NK-92 (cell line): ENCODE data around the gene FIG4.
"Not testable (repeated sequence)": the region's sequence is repeated elsewhere in the genome, so short reads cannot be mapped to it uniquely, and the experiment has no call there.

Experiments used
- DNase-seq: peaks from one replicate; lab custom pipeline; 2025; ENCODE audit not compliant: unreplicated experiment; lab: John Stamatoyannopoulos, UW

FIG4 gene

DNA sequence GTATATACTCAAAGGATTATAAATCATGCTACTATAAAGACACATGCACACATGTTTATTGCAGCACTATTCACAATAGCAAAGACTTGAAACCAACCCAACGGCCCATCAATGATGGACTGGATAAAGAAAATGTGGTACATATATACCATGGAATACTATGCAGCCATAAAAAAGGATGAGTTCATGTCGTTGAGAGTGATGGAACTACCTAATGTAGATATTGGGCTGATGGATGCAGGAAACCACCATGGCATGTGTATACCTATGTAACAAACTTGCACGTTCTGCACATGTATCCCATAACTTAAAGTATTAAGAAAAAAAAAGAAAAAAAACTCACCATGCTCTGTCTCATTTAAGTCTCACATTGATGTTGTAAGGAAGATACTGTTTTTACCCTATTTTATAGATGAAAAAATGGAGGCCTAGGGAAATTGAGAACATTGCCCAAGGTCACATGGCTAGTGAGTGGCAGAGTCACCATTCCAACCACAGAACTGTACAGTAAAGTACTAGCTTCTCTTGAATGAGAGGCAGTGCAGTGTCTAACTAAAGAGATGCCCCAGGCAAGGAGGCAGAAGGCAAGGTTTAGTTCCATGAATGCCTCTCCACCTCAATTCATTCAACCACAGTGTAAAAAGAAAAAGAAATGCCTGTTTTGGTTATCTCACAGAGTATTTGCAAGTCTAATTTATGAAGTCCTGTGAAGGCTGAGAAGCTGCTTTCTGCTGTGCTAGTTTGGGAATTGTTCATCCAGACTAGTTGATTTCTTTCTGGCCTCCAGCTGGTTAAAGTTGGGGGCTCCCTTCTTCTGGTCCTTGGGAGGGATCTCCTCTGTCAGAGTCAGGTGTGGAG is 68.2 kb downstream of the FIG4 start:
- DNase-seq = no peak

DNA sequence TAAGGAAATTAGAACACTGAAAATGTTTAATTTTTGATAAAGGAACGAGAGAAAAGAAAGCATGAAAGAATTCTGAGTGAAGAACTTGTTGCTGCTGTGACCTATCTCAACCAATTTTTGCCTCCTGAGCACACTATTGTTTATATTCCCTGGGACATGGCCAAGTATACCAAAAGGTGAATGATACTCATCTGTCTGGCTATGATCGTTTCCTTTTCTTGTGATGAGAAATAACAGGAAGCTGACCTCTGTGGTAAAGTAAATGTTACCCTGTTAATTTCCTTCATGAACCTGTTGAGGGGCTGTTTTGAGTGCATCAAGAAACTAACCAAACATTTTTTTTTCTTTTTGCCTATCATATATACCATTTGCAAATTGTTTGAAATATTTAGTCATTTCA is 69.1 kb downstream of the FIG4 start:
- no peak for DNase-seq

DNA sequence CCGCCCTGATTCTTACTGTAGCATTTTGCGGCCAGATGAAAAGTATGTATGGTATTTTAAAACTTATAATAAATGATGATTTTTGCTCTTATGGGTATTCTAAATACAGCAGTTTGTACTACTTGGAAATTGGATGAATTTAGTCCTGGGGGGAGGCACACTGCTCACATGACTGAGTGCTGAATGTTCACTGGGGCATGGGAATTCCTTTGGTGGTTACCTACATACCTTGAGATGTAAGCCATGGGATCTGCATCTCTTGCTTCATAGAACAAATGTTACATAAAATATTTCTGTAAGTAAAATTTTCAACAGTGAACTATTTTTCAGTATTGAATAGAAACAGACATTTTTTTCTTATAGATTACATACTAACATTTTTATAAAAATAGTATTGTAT is 71.1 kb downstream of the FIG4 start:
- no peak for DNase-seq

DNA sequence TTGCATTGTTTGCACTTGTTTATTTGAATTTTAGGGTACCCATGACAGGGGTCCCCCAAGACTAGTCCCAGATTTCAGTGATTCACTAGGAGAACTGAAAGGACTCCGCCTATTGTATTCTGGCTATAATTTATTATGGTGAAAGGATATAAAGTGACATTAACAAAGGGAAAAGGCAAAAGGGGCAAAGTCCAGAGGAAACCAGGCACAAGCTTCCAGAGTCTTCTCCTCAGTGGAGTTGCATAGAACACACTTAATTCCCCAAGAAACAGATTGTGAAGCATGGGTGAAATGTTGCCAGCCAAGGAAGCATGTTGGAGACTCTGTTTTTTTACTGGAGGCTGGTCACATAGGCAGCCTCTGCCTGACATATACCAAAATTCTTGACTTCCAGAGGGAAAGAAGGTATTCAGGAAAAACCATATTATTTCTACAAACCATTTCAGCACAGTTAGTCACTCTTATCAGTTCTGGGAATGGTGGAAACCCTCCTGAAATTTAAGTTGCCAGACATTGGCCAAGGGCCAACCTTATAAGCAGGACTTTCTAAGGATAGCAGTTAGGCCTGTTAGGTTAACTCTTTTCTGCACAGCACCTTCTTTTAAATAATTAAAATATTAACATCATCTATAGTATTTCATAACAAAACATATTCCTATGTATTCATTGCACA is 71.8 kb downstream of the FIG4 start:
- DNase-seq = no peak

DNA sequence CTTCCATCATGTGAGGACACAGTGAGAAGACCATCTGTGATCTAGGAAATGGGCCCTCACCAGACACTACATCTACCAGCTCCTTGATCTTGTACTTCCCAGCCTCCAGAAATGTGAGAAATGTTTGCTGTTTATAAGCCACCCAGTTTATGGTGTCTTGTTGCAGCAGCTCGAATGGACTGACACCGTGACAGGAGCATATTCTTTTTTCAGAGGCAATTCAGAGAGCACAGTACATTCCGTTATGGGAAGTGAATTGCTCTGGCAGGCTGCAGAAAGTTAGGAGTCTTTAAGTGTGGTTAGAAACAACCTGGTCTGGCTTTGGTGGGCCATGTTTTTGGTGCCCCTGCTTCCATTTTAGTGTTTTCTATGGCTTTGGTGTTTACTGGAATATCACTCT is 75.1 kb downstream of the FIG4 start:
- DNase-seq = no peak

DNA sequence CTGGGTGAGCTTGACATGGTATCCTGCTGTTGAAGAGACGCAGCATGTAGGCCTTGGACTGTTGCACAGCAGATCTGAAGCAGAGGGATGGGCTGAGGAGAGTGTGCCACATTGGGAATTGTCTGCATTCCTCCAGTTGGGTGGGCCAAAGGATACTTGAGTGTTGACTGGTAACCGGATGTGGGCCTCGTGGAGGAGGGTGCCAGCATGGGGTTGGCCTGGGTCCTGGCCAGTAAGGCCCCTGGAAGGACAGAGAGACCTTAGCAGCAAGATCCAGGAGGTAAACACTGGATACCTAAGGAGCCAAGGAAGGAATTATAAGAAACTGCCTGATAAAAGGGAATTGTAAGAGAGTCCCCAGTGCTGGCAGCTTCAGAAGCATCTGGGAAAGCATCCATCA is 76.9 kb downstream of the FIG4 start:
- DNase-seq = no peak

DNA sequence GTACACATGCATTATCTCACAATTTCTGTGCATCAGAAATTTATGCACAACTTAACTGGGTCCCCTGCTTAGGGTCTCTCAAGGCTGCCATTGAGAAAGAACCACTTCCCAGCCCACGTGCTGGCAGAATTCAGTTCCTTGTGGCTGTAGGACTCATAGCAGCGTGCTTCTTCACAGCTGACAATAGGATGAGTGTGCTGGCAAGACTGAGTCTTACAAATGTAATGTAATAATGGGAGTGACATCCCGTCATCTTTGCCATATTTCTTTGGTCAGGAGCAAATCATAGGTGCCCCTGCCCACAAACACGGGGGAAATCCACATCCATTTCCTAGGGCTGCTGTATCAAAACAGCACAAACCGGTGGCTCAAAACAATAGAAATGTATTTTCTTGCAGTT is 77.4 kb downstream of the FIG4 start:
- no peak for DNase-seq

DNA sequence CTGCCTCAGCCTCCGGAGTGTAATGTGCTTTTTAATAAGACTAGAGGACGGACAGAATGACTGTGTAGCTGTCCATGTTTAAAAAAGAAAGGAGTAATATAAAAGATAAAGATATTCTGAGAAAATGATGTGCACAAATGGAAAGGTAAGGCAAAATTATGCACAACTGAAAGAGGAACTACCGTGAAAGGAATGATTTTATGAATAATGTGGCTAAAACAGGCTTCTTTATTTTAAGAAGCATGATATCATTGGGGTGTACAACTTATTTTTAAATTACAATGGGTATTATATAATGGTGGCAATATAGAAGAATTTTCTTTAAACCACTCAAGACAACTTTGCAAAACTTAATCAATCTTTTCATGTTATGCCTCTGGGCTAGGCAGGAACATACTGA is 78.1 kb downstream of the FIG4 start:
- no peak for DNase-seq

DNA sequence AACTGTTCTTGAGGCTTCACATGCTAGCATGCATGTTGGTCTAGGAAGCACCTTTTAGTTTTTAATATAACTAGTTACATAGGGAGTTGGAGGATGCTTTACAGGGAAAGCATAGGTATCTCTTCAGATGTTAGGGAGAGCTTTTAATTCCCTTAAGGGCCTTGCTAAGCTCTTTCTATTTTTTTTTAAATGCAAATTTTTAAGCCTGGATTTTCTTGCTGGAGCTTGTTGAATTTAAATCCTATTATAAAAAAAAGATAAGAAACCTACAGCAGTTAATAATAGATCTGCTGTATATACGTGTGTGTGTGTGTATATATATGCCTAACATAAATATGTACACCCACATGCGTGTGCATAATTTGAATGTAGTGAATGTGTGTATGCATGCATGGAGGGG is 79.0 kb downstream of the FIG4 start:
- DNase-seq = no peak

DNA sequence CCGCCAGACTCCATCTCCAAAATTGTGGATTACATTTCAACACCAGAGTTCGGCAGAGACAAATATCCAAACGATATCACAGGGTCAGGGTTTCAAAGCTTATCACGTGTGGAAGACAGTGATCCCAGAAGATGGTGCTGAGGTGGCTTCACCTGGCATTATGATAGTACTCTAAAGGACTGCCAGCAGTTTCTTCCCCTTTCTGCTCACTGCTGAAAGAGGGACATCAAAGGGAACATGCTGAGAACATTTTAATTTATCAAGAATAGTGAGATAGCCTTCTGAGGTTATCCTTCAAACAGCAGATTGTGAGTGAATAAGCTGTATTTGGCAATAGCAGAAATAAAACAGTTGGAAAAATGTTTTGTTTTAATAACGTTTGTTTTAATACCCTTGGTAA is 79.7 kb downstream of the FIG4 start:
- DNase-seq = no peak

DNA sequence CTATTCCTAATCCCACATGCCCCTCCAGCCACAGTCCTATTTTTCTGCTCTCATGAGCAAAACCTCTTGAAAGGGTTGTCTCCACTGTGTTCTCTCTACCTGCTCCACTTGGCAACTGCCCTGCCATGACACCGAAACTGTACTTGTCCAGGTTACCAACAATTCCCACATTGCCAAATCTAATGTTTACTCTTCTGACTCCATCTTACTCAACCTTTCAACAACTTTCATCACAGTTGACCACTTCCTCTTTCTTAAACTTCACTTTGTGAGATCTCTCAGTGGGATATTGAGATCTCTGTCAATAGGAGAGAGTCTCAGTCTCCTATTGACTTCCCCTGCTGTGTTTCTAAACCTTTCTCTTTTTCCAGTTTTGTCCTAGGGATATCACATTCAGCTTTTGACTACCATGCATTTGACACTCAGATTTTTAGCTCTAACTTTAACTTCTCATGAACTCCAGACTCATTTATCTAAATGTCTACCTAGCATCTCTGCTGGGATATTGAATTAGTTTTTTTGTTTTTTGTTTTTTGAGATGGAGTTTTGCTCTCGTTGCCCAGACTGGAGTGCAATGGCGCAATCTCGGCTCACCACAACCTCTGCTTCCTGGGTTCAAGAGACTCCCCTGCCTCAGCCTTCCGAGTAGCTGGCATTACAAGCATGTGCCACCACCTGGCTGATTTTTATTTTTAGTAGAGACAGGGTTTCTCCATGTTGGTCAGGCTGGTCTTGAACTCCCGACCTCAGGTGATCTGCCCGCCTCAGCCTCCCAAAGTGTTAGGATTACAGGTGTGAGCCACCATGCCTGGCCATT is 81.1 kb downstream of the FIG4 start:
- DNase-seq = not testable (repeated sequence)

DNA sequence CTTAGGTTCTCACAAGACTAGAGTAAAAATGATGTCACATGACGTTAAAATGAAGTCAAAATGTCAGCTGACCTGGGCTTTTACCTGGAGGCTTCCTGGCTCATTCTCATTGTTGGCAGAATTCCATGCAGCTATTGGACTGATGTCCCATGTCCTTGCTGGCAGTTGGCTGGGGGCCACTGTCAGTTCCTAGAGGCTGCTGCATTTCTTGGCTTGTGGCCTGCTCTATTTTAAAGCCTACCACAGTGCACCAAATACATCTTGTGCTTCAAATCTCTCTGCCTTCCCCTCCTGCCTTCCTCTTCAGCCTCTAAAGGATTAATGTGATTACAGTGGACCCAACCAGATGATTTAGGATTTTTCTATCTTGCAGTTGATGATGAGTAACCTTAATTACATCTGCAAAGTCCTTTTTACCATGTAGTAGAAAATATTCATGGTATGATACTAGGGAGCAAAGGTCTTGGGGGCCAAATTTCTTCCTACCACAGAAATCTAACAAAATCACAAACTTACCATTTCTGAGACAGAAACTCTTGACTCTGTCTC is 81.9 kb downstream of the FIG4 start:
- no peak for DNase-seq

DNA sequence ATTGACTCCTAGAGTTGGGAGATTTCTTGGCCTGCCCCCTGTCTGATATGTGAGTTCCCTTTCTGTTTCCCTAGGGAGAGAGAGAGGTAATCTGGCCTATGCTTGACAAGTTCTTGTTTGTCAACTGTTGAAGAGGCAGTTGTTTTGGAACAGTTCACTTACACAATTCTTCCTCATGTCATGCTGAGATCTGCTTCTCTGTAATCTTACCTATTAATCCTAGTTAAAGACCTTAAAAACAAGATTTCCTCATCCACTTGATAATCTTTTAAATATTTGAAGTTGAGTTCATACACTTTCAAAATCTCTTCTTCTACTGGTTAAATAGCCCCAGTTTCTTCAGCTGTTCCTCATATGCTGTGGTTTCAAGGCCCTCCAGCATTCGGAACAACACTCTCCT is 89.9 kb downstream of the FIG4 start:
- DNase-seq = no peak

DNA sequence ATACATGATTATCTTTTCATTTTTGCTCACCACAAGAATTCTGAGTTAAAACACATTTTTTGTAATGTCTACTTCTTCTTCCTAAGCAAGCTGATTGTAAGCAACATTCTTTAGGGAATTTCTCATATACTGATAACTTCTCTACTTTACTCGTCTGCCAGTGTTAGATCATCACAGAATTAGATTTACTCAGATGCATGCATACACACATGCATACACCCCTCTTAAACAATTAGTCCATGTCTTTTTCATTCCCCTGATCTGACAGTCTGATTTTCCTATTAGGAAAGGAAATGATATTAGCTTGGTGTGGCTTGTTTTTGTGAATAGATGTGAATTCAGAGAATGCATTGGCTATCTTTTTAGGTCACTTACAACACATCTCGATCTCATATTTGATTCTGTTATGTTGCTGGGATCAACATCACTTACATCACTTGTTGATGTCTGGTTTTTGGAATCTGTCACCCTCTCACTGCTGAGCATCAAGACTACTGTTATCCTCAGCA is 91.4 kb downstream of the FIG4 start:
- no peak for DNase-seq

DNA sequence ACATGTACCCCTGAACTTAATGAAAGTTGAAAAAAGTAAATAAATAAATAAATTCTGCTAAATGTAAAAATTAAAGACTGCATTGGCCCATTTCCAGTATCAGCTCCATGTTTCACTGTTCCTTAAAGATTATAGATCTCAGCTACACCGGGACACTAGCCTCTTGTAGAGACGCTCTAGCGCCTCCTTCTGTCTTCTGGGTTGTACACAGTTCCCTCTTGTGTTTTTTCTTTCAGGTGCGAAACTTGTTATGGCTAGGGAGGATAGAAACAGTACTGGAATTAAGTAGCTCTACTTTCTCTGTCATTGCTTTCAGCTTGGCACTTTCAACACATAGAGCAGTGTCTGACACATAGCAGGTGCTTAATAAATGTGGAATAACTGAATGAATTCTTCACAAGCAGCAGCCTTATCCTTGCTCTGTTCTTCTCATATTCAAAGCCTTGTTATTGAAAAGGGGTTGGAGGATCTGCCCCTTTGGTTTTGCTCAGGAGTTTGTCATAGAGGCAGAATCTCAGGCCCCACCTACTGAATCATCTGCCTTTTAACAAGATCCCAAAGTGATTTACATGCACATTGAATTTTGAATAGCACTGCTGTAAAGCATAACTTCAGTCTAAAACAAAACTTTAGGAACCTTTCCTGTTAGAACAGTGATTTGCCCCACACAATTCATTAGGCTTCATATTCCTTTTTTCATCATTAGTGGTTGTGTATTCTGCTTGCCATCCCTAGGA is 92.3 kb downstream of the FIG4 start:
- no peak for DNase-seq

DNA sequence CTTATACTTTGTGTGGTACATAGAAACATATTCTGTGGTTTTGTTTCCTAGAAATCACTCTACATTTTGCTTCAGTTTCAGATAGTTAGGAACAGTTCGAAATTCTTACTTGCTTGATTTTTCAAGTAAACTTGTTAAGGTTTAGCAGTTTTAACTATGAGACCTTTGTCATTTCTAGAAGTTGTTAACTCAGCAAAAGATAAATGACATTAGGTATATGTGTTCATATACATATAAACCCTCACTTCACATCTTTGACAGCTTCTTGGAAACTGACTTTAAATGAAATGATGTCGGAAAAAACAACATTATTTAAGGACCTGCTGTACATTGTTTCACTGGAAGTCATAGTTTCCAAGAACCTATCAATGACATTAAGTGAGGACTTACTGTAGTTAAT is 96.2 kb downstream of the FIG4 start:
- DNase-seq = no peak

DNA sequence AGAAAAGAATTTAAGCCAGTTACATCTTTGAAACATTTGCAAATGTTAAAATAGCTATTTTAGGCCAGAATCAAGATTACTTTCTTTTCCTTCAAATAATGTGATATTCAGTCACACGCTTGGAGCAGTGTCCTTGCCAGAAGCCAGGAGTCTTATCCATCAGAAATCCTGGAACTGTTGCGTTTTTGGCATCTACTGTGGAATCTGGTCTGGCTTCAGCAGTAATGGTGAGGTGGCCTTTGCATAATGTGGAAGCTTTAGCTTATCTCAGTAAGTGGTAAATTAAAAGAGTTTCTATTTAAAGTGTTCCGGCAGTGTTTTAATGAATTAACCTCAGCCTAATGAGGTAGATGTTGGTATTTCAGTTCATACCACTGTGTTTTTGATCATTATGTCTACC is 97.6 kb downstream of the FIG4 start:
- DNase-seq = no peak

DNA sequence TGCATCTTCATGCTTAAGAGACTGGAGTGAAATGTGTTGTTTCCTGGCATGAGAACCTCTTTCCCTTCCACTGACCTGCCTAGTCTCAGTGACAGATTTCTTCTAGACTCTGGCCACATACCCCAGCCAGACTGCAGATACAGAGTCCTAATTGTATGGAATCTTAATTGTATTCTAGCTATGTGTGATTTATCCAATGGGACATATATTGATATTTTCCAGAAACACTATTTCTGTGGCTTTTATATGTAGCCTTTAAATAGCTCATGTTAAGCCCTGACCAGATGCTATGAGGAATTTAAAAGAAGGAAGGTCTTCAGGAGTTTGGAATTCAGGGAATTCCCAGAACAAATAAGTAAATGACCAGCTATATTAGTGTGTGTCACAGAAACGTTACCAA is 99.0 kb downstream of the FIG4 start:
- no peak for DNase-seq

DNA sequence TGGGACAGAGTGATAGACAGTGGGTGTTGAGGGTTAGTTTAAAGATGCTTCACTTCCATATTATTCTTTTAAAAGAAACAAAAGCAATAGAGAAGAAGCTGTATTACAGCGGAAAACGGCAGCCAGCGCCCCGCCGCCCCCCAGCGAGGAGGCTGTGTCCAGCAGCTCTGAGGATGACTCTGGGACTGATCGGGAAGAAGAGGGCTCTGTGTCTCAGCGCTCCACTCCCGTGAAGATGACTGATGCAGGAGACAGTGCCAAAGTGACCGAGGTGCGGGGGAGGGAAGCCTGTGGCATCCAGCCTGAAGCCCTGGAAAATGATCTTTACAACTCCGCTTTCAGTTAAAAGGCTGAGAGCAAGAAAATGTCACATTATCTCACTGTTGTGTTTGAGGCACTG is 100.2 kb downstream of the FIG4 start:
- no peak for DNase-seq

DNA sequence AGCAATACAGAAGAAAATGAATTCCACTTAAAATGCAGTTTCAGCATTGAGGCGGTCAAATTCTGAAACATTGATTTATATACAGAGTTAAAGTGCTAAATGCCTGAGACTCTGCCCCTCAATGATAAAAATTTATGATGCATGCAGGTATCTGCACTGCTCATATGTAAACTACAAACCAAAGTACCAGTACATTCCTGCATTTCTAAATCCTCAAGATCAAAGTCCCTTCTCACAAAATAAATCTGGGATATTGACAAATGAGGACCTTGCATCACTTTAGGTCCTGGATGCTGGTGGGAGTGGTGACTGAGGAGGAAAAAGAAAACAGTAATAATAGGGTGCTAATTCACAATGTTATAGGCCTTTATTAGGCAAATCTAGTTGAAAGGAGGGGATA is 101.9 kb downstream of the FIG4 start:
- DNase-seq = no peak

DNA sequence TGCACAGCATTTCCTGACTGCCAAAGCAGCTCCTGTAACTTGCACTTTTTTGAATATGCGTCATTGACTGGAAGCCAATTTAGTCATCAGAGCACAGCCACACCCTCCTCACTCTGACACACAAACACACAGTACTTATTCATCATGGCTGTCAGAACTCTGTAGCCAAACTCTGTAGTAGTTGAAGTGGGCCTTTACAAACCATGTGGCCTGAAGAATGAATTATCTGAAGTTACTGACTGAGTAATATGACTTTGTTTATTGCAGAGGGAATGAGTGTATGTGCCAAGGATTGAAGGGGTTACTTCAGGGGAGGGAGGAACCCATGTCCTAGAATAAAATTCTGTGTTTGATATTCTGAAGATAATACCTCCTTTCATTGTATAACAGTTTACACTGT is 102.7 kb downstream of the FIG4 start:
- DNase-seq = no peak
